ENCODE measurements around the gene TM9SF4.

DNA sequence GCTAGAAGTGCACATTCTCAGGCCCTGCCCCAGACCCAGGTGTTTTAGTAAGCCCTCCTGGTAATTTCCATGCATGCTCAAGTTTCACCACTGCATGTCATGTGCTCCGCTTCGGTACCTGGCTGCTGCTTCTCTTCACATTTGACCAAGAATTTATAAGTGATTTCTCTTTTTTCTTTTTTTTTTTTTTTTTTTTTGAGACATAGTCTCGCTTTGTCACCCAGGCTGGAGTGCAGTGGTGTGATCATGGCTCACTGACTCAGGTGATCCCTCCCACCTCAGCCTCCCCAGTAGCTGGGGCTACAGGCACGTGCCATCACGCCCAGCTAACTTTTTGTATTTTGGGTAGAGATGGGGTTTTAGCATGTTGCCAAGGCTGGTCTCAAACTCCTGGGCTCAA is 16.0 kb downstream of the TM9SF4 start:
- TF ChIP-seq EZH2 (IDR thresholded peaks at IDR 0.05) (no peak), POLR2AphosphoS5 (IDR thresholded peaks at IDR 0.05; ENCODE audit: borderline replicate concordance, low read depth, low read length) (no peak), FOXP2 (optimal IDR thresholded peaks at IDR 0.05; ENCODE audit: control extremely low read depth, extremely low read length, insufficient read depth) (no peak)
